ENCODE data around the gene ZSCAN20.

- peak; percentile 57 for TF ChIP-seq CTCF (conservative IDR thresholded peaks at IDR 0.05; ENCODE audit: low read depth, low read length)
- no peak for TF ChIP-seq EZH2phosphoT487 (IDR thresholded peaks at IDR 0.05; ENCODE audit: borderline replicate concordance, low read length)
Observed at GRCh38 chr1:33429856-33430691, 42.4 kb upstream of the ZSCAN20 start.

All from PC-3 (cell line).